Stimulated activated CD4-positive, alpha-beta T cell treated with anti-CD3 and anti-CD28 coated beads, Interleukin-12 subunit alpha, Interleukin-12 subunit beta, amount 100 ng/mL, for 48 hours (primary cell): ENCODE results near the gene ESYT3.

Experiments
- DNase-seq, 3 donors: peaks; one replicate each; pipeline ENCODE4 v3.0.0-alpha.2; 2020; ENCODE audit warnings: low read depth in 2 of 3, low spot score in 1 of 3

The ESYT3 gene

GRCh38 chr3:138434276-138434874 lies at the start of gene ESYT3:
Gene ESYT3 (plus strand): TSS chr3:138434616. CDS start chr3:138434799, 183 bp downstream.
- peak; percentile 39 to 59 (median 52) for DNase-seq

- DNase-seq: no peak
These were observed 49.4 kb upstream of the ESYT3 start for GRCh38 chr3:138384976-138385375.

- no peak for DNase-seq
These were observed 45.2 kb upstream of the ESYT3 start for GRCh38 chr3:138389144-138389601.

- no peak for DNase-seq
These were observed 44.4 kb upstream of the ESYT3 start for GRCh38 chr3:138389841-138390581.

GRCh38 chr3:138390582-138390932 lies 43.9 kb upstream of the ESYT3 start:
- DNase-seq: no peak

- DNase-seq: no peak
These were observed 40.3 kb upstream of the ESYT3 start for GRCh38 chr3:138394156-138394555.

- DNase-seq: no peak
These were observed 39.7 kb upstream of the ESYT3 start for GRCh38 chr3:138394686-138395085.

GRCh38 chr3:138395865-138396751 lies 38.3 kb upstream of the ESYT3 start:
- no peak for DNase-seq

- DNase-seq: no peak
These were observed 37.5 kb upstream of the ESYT3 start for GRCh38 chr3:138396752-138397410.

GRCh38 chr3:138397983-138398382 lies 36.4 kb upstream of the ESYT3 start:
- no peak for DNase-seq

GRCh38 chr3:138398791-138399575 lies 35.4 kb upstream of the ESYT3 start:
- no peak for DNase-seq

GRCh38 chr3:138399766-138400165 lies 34.6 kb upstream of the ESYT3 start:
- DNase-seq: no peak

GRCh38 chr3:138400651-138401070 lies 33.8 kb upstream of the ESYT3 start:
- no peak for DNase-seq

- no peak for DNase-seq
These were observed 32.6 kb upstream of the ESYT3 start for GRCh38 chr3:138401834-138402233.

GRCh38 chr3:138404121-138404520 lies 30.3 kb upstream of the ESYT3 start:
- DNase-seq: no peak

- no peak for DNase-seq
These were observed 29.4 kb upstream of the ESYT3 start for GRCh38 chr3:138405001-138405400.

- DNase-seq: no peak
These were observed 28.9 kb upstream of the ESYT3 start for GRCh38 chr3:138405486-138405885.

GRCh38 chr3:138406606-138407005 lies 27.8 kb upstream of the ESYT3 start:
- DNase-seq: no peak

- no peak for DNase-seq
These were observed 27.0 kb upstream of the ESYT3 start for GRCh38 chr3:138407236-138407907.
